ENCODE data around the gene ECT2L.

DNA sequence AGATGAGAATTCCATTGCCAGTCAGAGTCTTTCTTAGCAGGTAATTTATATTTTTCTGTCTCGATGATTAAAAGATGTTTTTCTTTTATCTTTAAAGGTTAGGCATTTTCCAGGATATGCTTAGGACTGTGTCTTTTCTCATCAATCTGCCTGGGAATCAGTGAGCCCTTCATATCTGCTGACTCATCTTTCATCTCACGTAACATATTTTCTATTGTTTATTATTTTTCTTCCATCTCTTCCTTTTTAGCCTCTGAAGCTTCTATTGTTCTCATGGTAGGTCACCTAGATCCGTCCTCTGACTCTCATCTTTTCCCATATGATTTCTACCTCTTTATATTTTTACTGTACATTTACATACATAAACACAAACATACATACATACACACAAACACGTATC is 13.6 kb upstream of the ECT2L start:
- TF ChIP-seq, protein P1, sequence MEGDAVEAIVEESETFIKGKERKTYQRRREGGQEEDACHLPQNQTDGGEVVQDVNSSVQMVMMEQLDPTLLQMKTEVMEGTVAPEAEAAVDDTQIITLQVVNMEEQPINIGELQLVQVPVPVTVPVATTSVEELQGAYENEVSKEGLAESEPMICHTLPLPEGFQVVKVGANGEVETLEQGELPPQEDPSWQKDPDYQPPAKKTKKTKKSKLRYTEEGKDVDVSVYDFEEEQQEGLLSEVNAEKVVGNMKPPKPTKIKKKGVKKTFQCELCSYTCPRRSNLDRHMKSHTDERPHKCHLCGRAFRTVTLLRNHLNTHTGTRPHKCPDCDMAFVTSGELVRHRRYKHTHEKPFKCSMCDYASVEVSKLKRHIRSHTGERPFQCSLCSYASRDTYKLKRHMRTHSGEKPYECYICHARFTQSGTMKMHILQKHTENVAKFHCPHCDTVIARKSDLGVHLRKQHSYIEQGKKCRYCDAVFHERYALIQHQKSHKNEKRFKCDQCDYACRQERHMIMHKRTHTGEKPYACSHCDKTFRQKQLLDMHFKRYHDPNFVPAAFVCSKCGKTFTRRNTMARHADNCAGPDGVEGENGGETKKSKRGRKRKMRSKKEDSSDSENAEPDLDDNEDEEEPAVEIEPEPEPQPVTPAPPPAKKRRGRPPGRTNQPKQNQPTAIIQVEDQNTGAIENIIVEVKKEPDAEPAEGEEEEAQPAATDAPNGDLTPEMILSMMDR (IDR thresholded peaks at IDR 0.05): no peak
- no peak for TF ChIP-seq POLR2A (IDR thresholded peaks at IDR 0.05)

Data from testis (tissue), 2 donors.